GM23248 (cell line): ENCODE measurements around the gene SPEM2. TPM values are rescaled to one million over a fixed set of nuclear protein-coding genes. Genes with fewer than 3 reads are reported as not detected.
"Not testable (repeated sequence)": the region's sequence is repeated elsewhere in the genome, so short reads cannot be mapped to it uniquely, and the experiment has no call there.

Experiments
- DNase-seq: peaks from one replicate; pipeline ENCODE4 v3.0.0-alpha.2; 2015
- H2AFZ ChIP-seq: fragments of 200-600 bp; sonication (generic); 2 replicates; pipeline ENCODE4 v1.6.1; 2016; ENCODE audit warnings: antibody characterized with exemption
- H3F3A ChIP-seq: fragments of 200-600 bp; sonication (generic); 2 replicates; pipeline ENCODE4 v1.6.1; 2016; ENCODE audit warnings: mild to moderate bottlenecking, antibody characterized with exemption, mixed run types; ENCODE audit not compliant: insufficient read depth
- H3K27ac ChIP-seq: fragments of 200-600 bp; sonication (generic); 2 replicates; pipeline ENCODE4 v1.5.1; 2016; ENCODE audit warnings: mild to moderate bottlenecking
- H3K27me3 ChIP-seq: fragments of 200-600 bp; sonication (generic); replicated peaks from 2 replicates; pipeline ENCODE4 v1.6.1; 2016; ENCODE audit warnings: mild to moderate bottlenecking; ENCODE audit not compliant: insufficient read depth
- H3K36me3 ChIP-seq: fragments of 200-600 bp; sonication (generic); 2 replicates; pipeline ENCODE4 v1.6.1; 2016; ENCODE audit warnings: low read depth, mild to moderate bottlenecking
- H3K4me1 ChIP-seq: fragments of 200-600 bp; sonication (generic); 2 replicates; pipeline ENCODE4 v1.6.1; 2016; ENCODE audit warnings: mild to moderate bottlenecking; ENCODE audit not compliant: insufficient read depth
- H3K4me2 ChIP-seq: fragments of 200-600 bp; sonication (generic); one replicate; pipeline ENCODE4 v1.6.1; 2016; ENCODE audit warnings: mild to moderate bottlenecking; ENCODE audit not compliant: unreplicated experiment
- H3K4me3 ChIP-seq: fragments of 200-600 bp; sonication (generic); 2 replicates; pipeline ENCODE4 v1.5.1; 2016; ENCODE audit warnings: mild to moderate bottlenecking
- H3K79me2 ChIP-seq: fragments of 200-600 bp; sonication (generic); 2 replicates; pipeline ENCODE4 v1.6.1; 2016; ENCODE audit warnings: mild to moderate bottlenecking; ENCODE audit not compliant: insufficient read depth
- H3K9ac ChIP-seq: fragments of 200-600 bp; sonication (generic); 2 replicates; pipeline ENCODE4 v1.6.1; 2016; ENCODE audit warnings: mild to moderate bottlenecking
- H3K9me2 ChIP-seq: fragments of 200-600 bp; sonication (generic); 2 replicates; pipeline ENCODE4 v1.6.1; 2016; ENCODE audit warnings: mixed run types, mild to moderate bottlenecking, moderate library complexity; ENCODE audit not compliant: insufficient read depth
- H3K9me3 ChIP-seq: fragments of 200-600 bp; sonication (generic); one replicate; pipeline ENCODE4 v1.6.1; 2017; ENCODE audit warnings: low read depth
- H4K20me1 ChIP-seq: fragments of 200-600 bp; sonication (generic); 2 replicates; pipeline ENCODE4 v1.6.0; 2016; ENCODE audit not compliant: insufficient read depth
- EZH2 ChIP-seq: fragments of 200-600 bp; sonication (generic); IDR thresholded peaks from 2 replicates; pipeline ENCODE4 v1.6.1; 2018; ENCODE audit warnings: antibody characterized with exemption, mild to moderate bottlenecking; ENCODE audit not compliant: insufficient read depth, poor library complexity, severe bottlenecking
- EZH2phosphoT487 ChIP-seq: fragments of 200-600 bp; sonication (generic); IDR thresholded peaks from 2 replicates; pipeline ENCODE4 v1.6.1; 2018; ENCODE audit warnings: antibody characterized with exemption, moderate library complexity, mild to moderate bottlenecking, low read depth; ENCODE audit not compliant: insufficient read depth
- WGBS, 2 experiments: methylation state at CpG; one replicate each; pipeline ENCODE4 v1.1.6; 2015 to 2017; ENCODE audit warnings: low lambda C conversion rate in 2 of 2, low coverage in 1 of 2; ENCODE audit errors: missing lambda C conversion rate in 2 of 2; 5-methylcytosine and 5-hydroxymethylcytosine counted together
- in situ Hi-C: fragments of 300-500 bp; cut with MboI; formaldehyde crosslinking; loops from 2 replicates; pipeline ENCODE4 v1.15.0; 2020
- polyA plus RNA-seq: library from polyadenylated mRNA; unstranded; fragments of >200 nt; fragmentation: Nextera tagmentation; extraction: Ambion mirVana; gene quantifications from 2 replicates; pipeline ENCODE4 v1.2.1, GENCODE V29; 2016
- total RNA-seq: library from RNA; depleted of rRNA; stranded (reverse); fragments of >200 nt; shearing (Covaris generic); gene quantifications from 2 replicates; pipeline ENCODE4 v1.2.3, GENCODE V29; 2014

SPEM2 gene
- total and polyA plus RNA-seq, 2 experiments from 2014 or later, result not detected

DNA sequence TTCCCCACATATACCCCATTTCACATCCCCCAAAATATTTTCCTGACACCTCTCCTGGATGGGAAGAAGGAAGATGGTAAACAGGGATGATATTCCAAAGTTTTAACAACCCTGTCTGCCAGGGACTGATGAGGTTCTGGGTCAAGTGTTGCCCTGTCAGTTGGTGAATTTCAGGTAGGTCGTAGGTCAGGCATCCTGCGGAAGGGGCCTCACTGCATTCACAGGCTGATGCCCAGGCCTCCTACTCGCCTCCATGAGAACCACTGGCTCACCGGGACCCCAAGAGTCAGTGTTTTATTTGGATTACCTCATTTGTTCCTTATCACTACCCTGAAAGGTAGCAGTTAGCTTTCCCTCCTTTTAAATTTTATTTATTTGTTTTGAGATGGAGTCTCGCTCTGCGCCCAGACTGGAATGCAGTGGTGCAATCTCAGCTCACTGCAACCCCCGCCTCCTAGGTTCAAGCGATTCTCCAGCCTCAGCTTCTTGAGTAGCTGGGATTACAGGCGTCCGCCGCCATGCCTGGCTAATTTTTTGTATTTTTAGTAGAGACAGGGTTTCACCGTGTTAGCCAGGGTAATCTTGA lies 43.5 kb downstream of the SPEM2 start:
- Histone ChIP-seq H3K27ac (no peak overlapping the region), H3K36me3 (no peaks in the 10 kb centered on the region; the same call in 1 of the 2 replicates), H3K4me3 (no peak overlapping the region), H2AFZ (no peak overlapping the region), H3K9ac (no peak overlapping the region), H3K9me3 (no peaks in the 10 kb centered on the region), H3K79me2 (peaks cover 92% of the 10 kb centered on the region), H3K4me1 (0 out of 2 replicates have a peak, but pooled peaks cover 2% of the 10 kb centered on the region), H3K9me2 (no peaks in the 10 kb centered on the region), H3K4me2 (no peak overlapping the region), H3F3A (0 out of 2 replicates have a peak, but pooled peaks cover 5% of the 10 kb centered on the region), H4K20me1 (no peaks in the 10 kb centered on the region), H3K27me3 (no peaks in the 10 kb centered on the region)
- 81 to 83% methylated on average over 12 of the region's 12 CpGs for WGBS, 2 experiments
- TF ChIP-seq EZH2phosphoT487 (no peak), EZH2 (no peak)
- no peak for DNase-seq
- in situ Hi-C loops, result no loop called here

DNA sequence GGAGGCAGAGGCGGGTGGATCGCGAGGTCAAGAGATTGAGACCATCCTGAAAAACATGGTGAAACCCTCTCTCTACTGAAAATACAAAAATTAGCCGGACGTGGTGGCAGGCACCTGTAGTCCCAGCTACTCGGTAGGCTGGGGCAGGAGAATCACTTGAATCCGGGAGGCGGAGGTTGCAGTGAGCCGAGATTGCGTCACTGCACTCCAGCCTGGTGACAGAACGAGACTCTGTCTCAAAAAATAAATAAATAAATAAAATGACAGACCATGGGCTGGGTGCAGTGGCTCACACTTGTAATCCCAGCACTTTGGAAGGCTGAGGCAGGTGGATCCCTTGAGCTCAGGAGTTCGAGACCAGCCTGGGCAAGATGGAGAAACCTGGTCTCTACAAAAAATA lies 44.4 kb downstream of the SPEM2 start:
- H3K9ac ChIP-seq, H3K4me3 ChIP-seq, in situ Hi-C loops, H4K20me1 ChIP-seq, DNase-seq, H3F3A ChIP-seq, H3K27ac ChIP-seq, H3K9me3 ChIP-seq, H3K27me3 ChIP-seq, H3K36me3 ChIP-seq, H3K9me2 ChIP-seq, H3K4me1 ChIP-seq, H2AFZ ChIP-seq, H3K4me2 ChIP-seq: not testable (repeated sequence)
- 88% methylated on average over 12 of the region's 12 CpGs for WGBS, 2 experiments
- peaks cover 98% of the 10 kb centered on the region for H3K79me2 ChIP-seq

DNA sequence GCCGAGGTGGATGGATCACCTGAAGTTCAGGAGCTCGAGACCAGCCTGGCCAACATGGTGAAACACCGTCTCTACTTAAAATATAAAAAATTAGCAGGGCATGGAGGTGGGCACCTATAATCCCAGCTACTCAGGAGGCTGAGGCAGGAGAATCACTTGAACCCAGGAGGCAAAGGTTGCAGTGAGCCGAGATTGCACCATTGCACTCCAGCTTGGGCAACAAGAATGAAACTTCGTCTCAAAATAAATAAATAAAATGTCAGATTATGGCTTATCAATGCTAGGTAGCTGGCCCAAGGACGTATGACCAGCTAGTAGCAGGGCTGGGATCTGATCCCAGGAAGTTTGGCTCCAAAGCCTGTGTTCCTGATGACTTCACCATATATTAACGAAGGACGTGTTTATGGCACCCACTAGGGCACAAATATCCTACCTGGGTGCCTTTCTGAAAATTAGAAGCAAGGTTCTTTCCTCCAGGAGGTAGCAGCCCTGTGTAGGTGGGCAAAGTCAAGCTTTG lies 45.1 kb downstream of the SPEM2 start:
- H3K4me1 ChIP-seq, DNase-seq, H3K9me3 ChIP-seq, H4K20me1 ChIP-seq, in situ Hi-C loops, H3K4me3 ChIP-seq, H3K9ac ChIP-seq, H3K4me2 ChIP-seq, H3K9me2 ChIP-seq, H3K27ac ChIP-seq, H3K36me3 ChIP-seq, H3K27me3 ChIP-seq, H2AFZ ChIP-seq: not testable (repeated sequence)
- H3K79me2 ChIP-seq, result peaks cover 100% of the 10 kb centered on the region
- H3F3A ChIP-seq, result peaks cover 12% of the 10 kb centered on the region
- 80% methylated on average over 8 of the region's 8 CpGs for WGBS, 2 experiments

DNA sequence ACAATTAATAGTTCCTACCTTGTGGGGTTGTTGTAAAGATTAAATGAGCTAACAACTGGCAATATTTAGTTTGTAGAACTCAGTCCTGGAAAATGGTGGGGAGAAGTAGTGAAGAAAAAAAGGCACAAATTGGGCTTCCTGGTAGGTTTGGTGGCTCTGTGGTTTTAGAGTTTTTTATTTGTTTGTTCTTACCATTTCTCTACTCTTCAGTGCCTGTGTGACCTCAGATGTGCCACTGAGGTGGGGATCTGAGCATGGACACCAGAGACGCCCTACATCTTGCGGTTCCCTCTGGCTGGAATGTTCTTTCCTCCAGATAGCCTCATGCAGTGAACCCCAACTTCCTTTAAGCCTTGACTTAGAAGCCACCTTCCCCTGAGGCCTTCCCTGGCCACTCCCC lies 46.3 kb downstream of the SPEM2 start:
- peaks cover 22% of the 10 kb centered on the region for H3F3A ChIP-seq
- DNase-seq, result no peak
- H3K9me3 ChIP-seq, result no peaks in the 10 kb centered on the region
- no peak overlapping the region for H2AFZ ChIP-seq
- 90 to 100% methylated on average over 2 of the region's 2 CpGs for WGBS, 2 experiments
- H3K36me3 ChIP-seq, result no peaks in the 10 kb centered on the region
- peaks cover 100% of the 10 kb centered on the region for H3K79me2 ChIP-seq
- H3K4me3 ChIP-seq, result no peak overlapping the region
- no peaks in the 10 kb centered on the region for H3K9me2 ChIP-seq
- H3K27ac ChIP-seq, result no peak overlapping the region
- H3K4me1 ChIP-seq, result peaks cover 19% of the 10 kb centered on the region
- peaks cover 5% of the 10 kb centered on the region; the same call in 1 of the 2 replicates for H4K20me1 ChIP-seq
- H3K9ac ChIP-seq, result no peak overlapping the region
- no peak overlapping the region for H3K4me2 ChIP-seq
- H3K27me3 ChIP-seq, result no peaks in the 10 kb centered on the region
- TF ChIP-seq EZH2, result no peak
- TF ChIP-seq EZH2phosphoT487, result no peak
- in situ Hi-C loops, result no loop called here

DNA sequence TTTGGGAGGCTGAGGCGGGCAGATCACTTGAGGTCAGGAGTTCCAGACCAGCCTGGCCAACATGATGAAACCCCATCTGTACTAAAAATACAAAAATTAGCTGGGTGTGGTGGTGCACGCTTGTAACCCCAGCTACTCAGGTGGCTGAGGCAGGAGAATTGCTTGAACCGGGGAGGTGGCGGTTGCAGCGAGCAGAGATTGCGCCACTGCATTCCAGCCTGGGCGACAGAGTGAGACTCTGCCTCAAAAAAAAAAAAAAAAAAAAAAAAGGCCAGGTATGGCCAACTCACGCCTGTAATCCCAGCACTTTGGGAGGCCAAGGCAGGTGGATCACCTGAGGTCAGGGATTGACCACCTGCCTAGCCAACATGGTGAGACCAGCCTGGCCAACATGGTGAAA lies 49.4 kb downstream of the SPEM2 start:
- H3K79me2 ChIP-seq, result peaks cover 97% of the 10 kb centered on the region
- H3K9me2 ChIP-seq, H3K4me2 ChIP-seq, H4K20me1 ChIP-seq, DNase-seq, H2AFZ ChIP-seq, H3K36me3 ChIP-seq, in situ Hi-C loops, H3K27me3 ChIP-seq, H3K9ac ChIP-seq, H3K9me3 ChIP-seq, H3K4me3 ChIP-seq: not testable (repeated sequence)
- peaks cover 42% of the 10 kb centered on the region for H3F3A ChIP-seq
- WGBS, 2 experiments, result 92 to 96% methylated on average over 8 of the region's 8 CpGs
- H3K4me1 ChIP-seq, result peaks cover 27% of the 10 kb centered on the region
- H3K27ac ChIP-seq, result peak overlapping the region; percentile 99; the same call in 1 of the 2 replicates
